Thymus (tissue), 11 donors: Measurements from ENCODE around the gene PLCL1. TPM values are rescaled to one million over a fixed set of nuclear protein-coding genes. Genes with fewer than 3 reads are reported as not detected.

Source experiments
- DNase-seq, 9 donors: peaks; one replicate each; pipeline ENCODE4 v3.0.0-alpha.2; 2013; ENCODE audit warnings: low spot score in 9 of 9, low read depth in 6 of 9, missing footprints in 1 of 9
- H3K27ac ChIP-seq, 2 donors: one replicate each; pipeline ENCODE4 v1.5.1; 2013; ENCODE audit warnings: control low read depth in 1 of 2, low read depth in 1 of 2, low read length in 1 of 2, mild to moderate bottlenecking in 1 of 2, moderate library complexity in 1 of 2
- H3K27me3 ChIP-seq, 2 donors: one replicate each; pipeline ENCODE4 v1.5.1; 2013; ENCODE audit warnings: low read length in 1 of 2; ENCODE audit not compliant: control insufficient read depth in 2 of 2, insufficient read depth in 1 of 2
- H3K36me3 ChIP-seq, 2 donors: one replicate each; pipeline ENCODE4 v1.5.1; 2013; ENCODE audit warnings: low read length in 1 of 2, mild to moderate bottlenecking in 1 of 2, moderate library complexity in 1 of 2; ENCODE audit not compliant: control insufficient read depth in 2 of 2, insufficient read depth in 2 of 2
- H3K4me1 ChIP-seq, 2 donors: one replicate each; pipeline ENCODE4 v1.5.1; 2013; ENCODE audit warnings: low read length in 2 of 2; ENCODE audit not compliant: control insufficient read depth in 2 of 2, insufficient read depth in 2 of 2
- H3K4me3 ChIP-seq, 2 donors: one replicate each; pipeline ENCODE4 v1.5.1; 2013; ENCODE audit warnings: low read length in 2 of 2, control low read depth in 1 of 2, mild to moderate bottlenecking in 1 of 2
- H3K9me3 ChIP-seq, 2 donors: one replicate each; pipeline ENCODE4 v1.5.1; 2013; ENCODE audit warnings: low read length in 1 of 2, mild to moderate bottlenecking in 1 of 2; ENCODE audit not compliant: control insufficient read depth in 2 of 2, insufficient read depth in 1 of 2
- WGBS: extraction: QIAGEN DNeasy Blood & Tissue Kit; methylation state at CpG from one replicate; pipeline ENCODE4 v1.1.7; 2013; 5-methylcytosine and 5-hydroxymethylcytosine counted together
- polyA plus RNA-seq: library from polyadenylated mRNA; stranded (reverse); fragments of 200-250 nt; gene quantifications from one replicate; pipeline ENCODE4 v1.2.3, GENCODE V29; 2013
- total RNA-seq: library from RNA; stranded (reverse); fragments of 120-200 nt; gene quantifications from one replicate; pipeline ENCODE4 v1.2.4, GENCODE V29; 2013
- donor health status: healthy.

Gene PLCL1
- total and polyA plus RNA-seq, 2 donors, result 7.8 to 16.5 TPM

GRCh38 chr2:198143793-198144192 lies 339.4 kb downstream of the PLCL1 start:
- H3K4me3 ChIP-seq, result no peak overlapping the region
- H3K4me1 ChIP-seq, result peaks cover 21 to 26% of the 10 kb centered on the region in 2 donors
- no peaks in the 10 kb centered on the region for H3K27me3 ChIP-seq
- H3K9me3 ChIP-seq, result no peaks in the 10 kb centered on the region
- no peak for DNase-seq
- 96% methylated on average over 1 of the region's 1 CpG for WGBS
- H3K36me3 ChIP-seq, result peaks cover 3 to 6% of the 10 kb centered on the region in 2 donors
- H3K27ac ChIP-seq, result no peak overlapping the region

GRCh38 chr2:198144660-198145059 lies 340.3 kb downstream of the PLCL1 start:
- H3K4me3 ChIP-seq, result no peak overlapping the region
- 4% methylated on average over 3 of the region's 3 CpGs for WGBS
- H3K36me3 ChIP-seq, result peaks cover 3 to 10% of the 10 kb centered on the region in 2 donors
- no peaks in the 10 kb centered on the region for H3K9me3 ChIP-seq
- H3K27me3 ChIP-seq, result no peaks in the 10 kb centered on the region
- DNase-seq, result peak; percentile 36 to 86 (median 65)
- peaks cover 21 to 26% of the 10 kb centered on the region in 2 donors for H3K4me1 ChIP-seq
- H3K27ac ChIP-seq, result no peak overlapping the region

GRCh38 chr2:198146346-198146940 lies 342.1 kb downstream of the PLCL1 start:
- over 99% methylated on average over 3 of the region's 3 CpGs for WGBS
- H3K36me3 ChIP-seq, result peaks cover 3 to 10% of the 10 kb centered on the region in 2 donors
- DNase-seq, result no peak
- H3K4me1 ChIP-seq, result peaks cover 21 to 26% of the 10 kb centered on the region in 2 donors
- H3K9me3 ChIP-seq, result no peaks in the 10 kb centered on the region
- H3K27me3 ChIP-seq, result no peaks in the 10 kb centered on the region
- H3K4me3 ChIP-seq, result no peak overlapping the region
- H3K27ac ChIP-seq, result no peak overlapping the region

GRCh38 chr2:198157314-198157713 lies 352.9 kb downstream of the PLCL1 start:
- Histone ChIP-seq H3K4me3 (no peak overlapping the region), H3K36me3 (peaks cover 0 to under 1% of the 10 kb centered on the region in 2 donors), H3K9me3 (peaks cover 0 to 6% of the 10 kb centered on the region in 2 donors), H3K27me3 (no peaks in the 10 kb centered on the region), H3K27ac (no peak overlapping the region), H3K4me1 (no peaks in the 10 kb centered on the region)
- no peak for DNase-seq

- Histone ChIP-seq H3K9me3 (peaks cover 0 to 6% of the 10 kb centered on the region in 2 donors), H3K4me3 (no peak overlapping the region), H3K27me3 (no peaks in the 10 kb centered on the region), H3K36me3 (no peaks in the 10 kb centered on the region), H3K27ac (no peak overlapping the region), H3K4me1 (no peaks in the 10 kb centered on the region)
- DNase-seq, result no peak
These were observed 356.8 kb downstream of the PLCL1 start for GRCh38 chr2:198161151-198161550.

- H3K9me3 ChIP-seq, result peaks cover 0 to 5% of the 10 kb centered on the region in 2 donors
- H3K4me3 ChIP-seq, result no peak overlapping the region
- H3K36me3 ChIP-seq, result no peaks in the 10 kb centered on the region
- H3K4me1 ChIP-seq, result no peaks in the 10 kb centered on the region
- no peak overlapping the region for H3K27ac ChIP-seq
- no peak for DNase-seq
- H3K27me3 ChIP-seq, result no peaks in the 10 kb centered on the region
These were observed 357.9 kb downstream of the PLCL1 start for GRCh38 chr2:198162276-198162675.

- 95% methylated on average over 6 of the region's 6 CpGs for WGBS
- H3K4me3 ChIP-seq, result no peak overlapping the region
- no peaks in the 10 kb centered on the region for H3K4me1 ChIP-seq
- H3K27ac ChIP-seq, result no peak overlapping the region
- no peaks in the 10 kb centered on the region for H3K27me3 ChIP-seq
- H3K36me3 ChIP-seq, result no peaks in the 10 kb centered on the region
- H3K9me3 ChIP-seq, result no peaks in the 10 kb centered on the region
- no peak for DNase-seq
These were observed 360.4 kb downstream of the PLCL1 start for GRCh38 chr2:198164843-198165242.

- H3K27me3 ChIP-seq, result no peaks in the 10 kb centered on the region
- WGBS, result 95% methylated on average over 4 of the region's 4 CpGs
- H3K4me3 ChIP-seq, result no peak overlapping the region
- H3K4me1 ChIP-seq, result no peaks in the 10 kb centered on the region
- H3K27ac ChIP-seq, result no peak overlapping the region
- no peak for DNase-seq
- H3K9me3 ChIP-seq, result no peaks in the 10 kb centered on the region
- H3K36me3 ChIP-seq, result no peaks in the 10 kb centered on the region
These were observed 360.9 kb downstream of the PLCL1 start for GRCh38 chr2:198165289-198165688.

GRCh38 chr2:198167346-198167745 lies 363.0 kb downstream of the PLCL1 start:
- no peak for DNase-seq
- no peaks in the 10 kb centered on the region for H3K9me3 ChIP-seq
- no peaks in the 10 kb centered on the region for H3K36me3 ChIP-seq
- H3K4me3 ChIP-seq, result no peak overlapping the region
- 97% methylated on average over 2 of the region's 2 CpGs for WGBS
- H3K27ac ChIP-seq, result no peak overlapping the region
- H3K27me3 ChIP-seq, result no peaks in the 10 kb centered on the region
- no peaks in the 10 kb centered on the region for H3K4me1 ChIP-seq
